K562 (cell line): ENCODE results near the gene GIGYF2. TPM values are rescaled to one million over a fixed set of nuclear protein-coding genes. Genes with fewer than 3 reads are reported as not detected.

Experiments
- ATF1 ChIP-seq, 2 experiments: fragments of 450-650 bp in 1 of 2; IDR thresholded peaks; 2 replicates each; pipeline ENCODE4 v1.6.1; 2016; ENCODE audit warnings: missing compliant biosample characterization in 1 of 2, missing genetic modification characterization in 1 of 2
- BCLAF1 ChIP-seq, 2 experiments: fragments of 450-650 bp in 1 of 2; IDR thresholded peaks; 2 replicates each; pipeline ENCODE4 v1.6.1; 2011 to 2017; ENCODE audit warnings: low read depth in 2 of 2, antibody characterized with exemption in 1 of 2, borderline replicate concordance in 1 of 2, low read length in 1 of 2, mild to moderate bottlenecking in 1 of 2, mixed read lengths in 1 of 2; ENCODE audit not compliant: control insufficient read depth in 1 of 2
- BRD9 ChIP-seq: fragments of 450-650 bp; IDR thresholded peaks from 2 replicates; pipeline ENCODE4 v1.6.1; 2018; ENCODE audit warnings: low read depth; ENCODE audit not compliant: partially characterized antibody
- CREB1 ChIP-seq, 2 experiments: sonication (generic) in 1 of 2; formaldehyde crosslinking in 1 of 2; IDR thresholded peaks; 2 replicates each; pipeline versions ENCODE4 v1.6.1 to v1.8.0; 2012 to 2022; ENCODE audit warnings: inconsistent platforms in 1 of 2, mild to moderate bottlenecking in 1 of 2, missing genetic modification reagents in 1 of 2, moderate library complexity in 1 of 2
- EWSR1 ChIP-seq: fragments of 450-650 bp; IDR thresholded peaks from 2 replicates; pipeline ENCODE4 v1.6.1; 2018; ENCODE audit warnings: borderline replicate concordance, mild to moderate bottlenecking, low read depth, moderate library complexity; ENCODE audit not compliant: partially characterized antibody
- NCOA2 ChIP-seq, 2 experiments: fragments of 450-650 bp; IDR thresholded peaks; 2 replicates each; pipeline ENCODE4 v1.6.1; 2018; ENCODE audit warnings: mild to moderate bottlenecking in 2 of 2, moderate library complexity in 1 of 2; ENCODE audit not compliant: partially characterized antibody in 2 of 2
- NFE2L1 ChIP-seq: fragments of 450-650 bp; IDR thresholded peaks from 2 replicates; pipeline ENCODE4 v1.6.1; 2016; ENCODE audit warnings: missing genetic modification characterization, low read depth, mild to moderate bottlenecking, missing compliant biosample characterization, moderate library complexity, borderline replicate concordance
- NFIX ChIP-seq: fragments of 250-450 bp; sonication (Bioruptor Pico); IDR thresholded peaks from 2 replicates; pipeline ENCODE4 v1.4.0; 2020; ENCODE audit warnings: low read depth, mild to moderate bottlenecking, moderate library complexity
- RAD21 ChIP-seq, 2 experiments: fragments of 250-450 bp in 1 of 2; fragments of 450-650 bp in 1 of 2; sonication (Bioruptor Pico) in 1 of 2; formaldehyde crosslinking in 1 of 2; IDR thresholded peaks in 1 of 2; conservative IDR thresholded peaks in 1 of 2; 2 replicates each; pipeline versions ENCODE4 v1.4.0 to v1.8.0; 2020 to 2022; ENCODE audit warnings: mild to moderate bottlenecking in 2 of 2, moderate library complexity in 1 of 2
- SIX5 ChIP-seq, 2 experiments: IDR thresholded peaks; 2 replicates each; pipeline ENCODE4 v1.6.1; 2011; ENCODE audit warnings: low read length in 2 of 2, borderline replicate concordance in 1 of 2, low read depth in 1 of 2, mild to moderate bottlenecking in 1 of 2, moderate library complexity in 1 of 2; ENCODE audit not compliant: insufficient read depth in 1 of 2
- SMAD1 ChIP-seq: fragments of 150-350 bp; IDR thresholded peaks from 2 replicates; pipeline ENCODE4 v1.6.1; 2014; ENCODE audit warnings: low read length, low read depth; ENCODE audit not compliant: partially characterized antibody
- SMAD4 ChIP-seq: fragments of 250-450 bp; sonication (Bioruptor Pico); conservative IDR thresholded peaks from 2 replicates; pipeline ENCODE4 v1.8.0; 2021; ENCODE audit warnings: inconsistent platforms, mild to moderate bottlenecking, moderate library complexity
- SMARCA5 ChIP-seq: fragments of 450-650 bp; IDR thresholded peaks from 2 replicates; pipeline ENCODE4 v1.6.1; 2016
- WHSC1 ChIP-seq: IDR thresholded peaks from one replicate; pipeline ENCODE4 v1.6.1; 2012; ENCODE audit warnings: low read length, control low read depth, inconsistent platforms
- ZBTB1 ChIP-seq: sonication (generic); formaldehyde crosslinking; IDR thresholded peaks from 2 replicates; pipeline ENCODE4 v1.8.1; 2023; ENCODE audit warnings: missing genetic modification reagents, low read depth, mild to moderate bottlenecking, borderline replicate concordance
- ZNF239 ChIP-seq: fragments of 250-450 bp; sonication (Bioruptor Pico); IDR thresholded peaks from 2 replicates; pipeline ENCODE4 v1.4.0; 2020; ENCODE audit warnings: mild to moderate bottlenecking
- ZNF263 ChIP-seq: sonication (generic); formaldehyde crosslinking; IDR thresholded peaks from 2 replicates; pipeline ENCODE4 v1.8.0; 2022; ENCODE audit warnings: mild to moderate bottlenecking, missing genetic modification reagents, borderline replicate concordance
- ZNF347 ChIP-seq: fragments of 450-650 bp; formaldehyde crosslinking; IDR thresholded peaks from 2 replicates; pipeline ENCODE4 v1.4.0; 2020; ENCODE audit warnings: low read depth, mild to moderate bottlenecking, moderate library complexity
- ZNF589 ChIP-seq: fragments of 200-800 bp; sonication (Bioruptor generic); IDR thresholded peaks from 2 replicates; pipeline ENCODE4 v1.6.1; 2016; ENCODE audit warnings: low read depth, missing genetic modification characterization, missing compliant biosample characterization
- ZNF592 ChIP-seq: fragments of 450-650 bp; IDR thresholded peaks from 2 replicates; pipeline ENCODE4 v1.6.1; 2017; ENCODE audit warnings: antibody characterized with exemption, mild to moderate bottlenecking
- ZNF717 ChIP-seq: fragments of 250-450 bp; sonication (Bioruptor Pico); IDR thresholded peaks from 2 replicates; pipeline ENCODE4 v1.5.0; 2021
- polyA plus RNA-seq, 8 experiments: library from polyadenylated mRNA; depleted of rRNA in 4 of 8; stranded (reverse) in 5 of 8; unstranded in 3 of 8; fragments of >200 nt; fragmentation: Nextera tagmentation in 2 of 8; fragmentation: Illumina TruSeq in 1 of 8; extraction: Ambion mirVana in 2 of 8; extraction: Trizol in 1 of 8; gene quantifications; 2 replicates each; pipeline versions ENCODE4 v1.2.1 to v1.2.3, GENCODE V29; 2011 to 2014; ENCODE audit warnings: inconsistent platforms in 1 of 8, missing spikeins in 1 of 8
- total RNA-seq, 7 experiments: library from RNA; depleted of rRNA in 6 of 7; stranded (reverse); fragments of >200 nt in 6 of 7; fragmentation: Illumina TruSeq in 2 of 7; extraction: Trizol in 2 of 7; gene quantifications; 2 replicates each; pipeline versions ENCODE4 v1.2.1 to v1.2.3, GENCODE V29; 2011 to 2021; ENCODE audit warnings: low replicate concordance in 1 of 7

The GIGYF2 gene
- total and polyA plus RNA-seq, 9 of the 15 experiments (the other 6 are each of a cell fraction or from before 2014, with no cell fraction given): 12.7 to 52.7 (median 34.9) TPM

DNA sequence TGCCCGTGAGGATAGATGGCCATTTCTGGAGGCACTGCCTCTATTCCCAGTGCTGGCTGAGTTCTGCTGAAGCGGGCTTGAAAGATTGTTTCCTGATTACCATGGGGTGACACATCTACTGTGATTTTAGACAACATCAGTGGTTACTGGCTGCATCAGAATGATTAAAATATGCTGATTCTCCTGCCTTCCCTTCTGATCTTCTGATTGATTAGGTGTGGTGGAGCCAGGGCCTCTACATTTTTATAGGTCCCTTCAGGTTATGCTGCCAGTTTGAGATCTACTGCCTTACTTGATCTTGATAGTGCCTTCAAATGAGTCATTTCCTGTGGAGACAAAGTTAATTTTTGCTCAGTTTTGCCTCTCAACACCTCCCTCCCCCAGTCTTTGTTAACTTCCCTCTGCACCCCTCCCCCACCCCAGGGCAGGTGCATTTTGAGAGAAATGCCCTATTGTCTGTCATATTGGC, 141.3 kb downstream of the GIGYF2 start (continued):
- TF ChIP-seq ZNF347 (CRISPR knock-in tag) (no peak), ATF1 (CRISPR knock-in tag; IDR thresholded peaks at IDR 0.05) (no peak), ATF1 (tag; IDR thresholded peaks at IDR 0.05) (no peak), SMARCA5 (no peak), ZBTB1 (CRISPR knock-in tag) (no peak), CREB1 (IDR thresholded peaks at IDR 0.05) (no peak), CREB1 (CRISPR knock-in tag; IDR thresholded peaks at IDR 0.05) (no peak), SMAD4 (CRISPR knock-in tag) (no peak), NFIX (CRISPR knock-in tag) (no peak), WHSC1 (no peak), ZNF592 (0 out of 2 replicates have a peak, but pooled peaks have one; percentile 18), ZNF239 (CRISPR knock-in tag) (no peak), BRD9 (no peak), NCOA2 (IDR thresholded peaks at IDR 0.05; ENCODE audit: partially characterized antibody in 2 of 2) (no peak), RAD21 (CRISPR knock-in tag; conservative IDR thresholded peaks at IDR 0.05 in 1 of 2, IDR thresholded peaks at IDR 0.05 in 1 of 2) (no peak), NFE2L1 (no peak), SMAD1 (no peak), ZNF717 (CRISPR knock-in tag) (no peak), ZNF263 (CRISPR knock-in tag) (no peak), SIX5 (IDR thresholded peaks at IDR 0.05; ENCODE audit: borderline replicate concordance in 1 of 2, insufficient read depth in 1 of 2, low read depth in 1 of 2, low read length in 2 of 2) (no peak), ZNF589 (CRISPR knock-in tag) (0 out of 2 replicates have a peak, but pooled peaks have one; percentile 38), BCLAF1 (IDR thresholded peaks at IDR 0.05; ENCODE audit: borderline replicate concordance in 1 of 2, control insufficient read depth in 1 of 2, low read depth in 2 of 2, low read length in 1 of 2) (no peak), EWSR1 (no peak)
